Uterus (tissue), 2 donors: Measurements from ENCODE around the gene FNIP1.

Source experiments
- POLR2A ChIP-seq, 2 donors: fragments of 450-650 bp; IDR thresholded peaks; one replicate each; pipeline ENCODE4 v1.6.1; 2016; ENCODE audit warnings: antibody characterized with exemption in 2 of 2, mild to moderate bottlenecking in 1 of 2, moderate library complexity in 1 of 2
- TF ChIP-seq, protein P1 (sequence below), 4 experiments: fragments of 200-600 bp in 2 of 4; fragments of 450-650 bp in 2 of 4; sonication (generic) in 2 of 4; IDR thresholded peaks; one replicate each; pipeline ENCODE4 v1.5.1; 2016 to 2019; ENCODE audit warnings: antibody characterized with exemption in 4 of 4, mild to moderate bottlenecking in 2 of 4, moderate library complexity in 1 of 4

DNA sequence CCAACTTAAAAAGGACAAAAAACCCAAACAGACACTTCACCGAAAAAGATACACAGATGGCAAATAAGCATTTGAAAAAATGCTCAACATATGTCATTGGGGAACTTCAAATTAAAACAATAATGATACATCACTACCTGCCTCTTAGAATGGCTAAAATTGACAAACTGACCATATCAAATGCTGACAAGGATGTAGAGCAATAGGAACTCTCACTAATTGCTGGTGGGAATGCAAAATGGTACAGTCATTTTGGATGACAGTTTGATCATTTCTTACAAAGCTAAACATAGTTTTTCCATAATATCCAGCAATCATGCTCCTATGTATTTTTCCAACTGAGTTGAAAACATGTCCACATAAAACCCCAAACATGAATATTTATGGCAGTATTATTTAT is 102.9 kb downstream of the FNIP1 start:
- TF ChIP-seq, protein P1, sequence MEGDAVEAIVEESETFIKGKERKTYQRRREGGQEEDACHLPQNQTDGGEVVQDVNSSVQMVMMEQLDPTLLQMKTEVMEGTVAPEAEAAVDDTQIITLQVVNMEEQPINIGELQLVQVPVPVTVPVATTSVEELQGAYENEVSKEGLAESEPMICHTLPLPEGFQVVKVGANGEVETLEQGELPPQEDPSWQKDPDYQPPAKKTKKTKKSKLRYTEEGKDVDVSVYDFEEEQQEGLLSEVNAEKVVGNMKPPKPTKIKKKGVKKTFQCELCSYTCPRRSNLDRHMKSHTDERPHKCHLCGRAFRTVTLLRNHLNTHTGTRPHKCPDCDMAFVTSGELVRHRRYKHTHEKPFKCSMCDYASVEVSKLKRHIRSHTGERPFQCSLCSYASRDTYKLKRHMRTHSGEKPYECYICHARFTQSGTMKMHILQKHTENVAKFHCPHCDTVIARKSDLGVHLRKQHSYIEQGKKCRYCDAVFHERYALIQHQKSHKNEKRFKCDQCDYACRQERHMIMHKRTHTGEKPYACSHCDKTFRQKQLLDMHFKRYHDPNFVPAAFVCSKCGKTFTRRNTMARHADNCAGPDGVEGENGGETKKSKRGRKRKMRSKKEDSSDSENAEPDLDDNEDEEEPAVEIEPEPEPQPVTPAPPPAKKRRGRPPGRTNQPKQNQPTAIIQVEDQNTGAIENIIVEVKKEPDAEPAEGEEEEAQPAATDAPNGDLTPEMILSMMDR (IDR thresholded peaks at IDR 0.05) = no peak
- no peak for TF ChIP-seq POLR2A (IDR thresholded peaks at IDR 0.05)
